Amniotic epithelial cell (primary cell): ENCODE measurements around the gene CCL4.
"Not testable (repeated sequence)": the region's sequence is repeated elsewhere in the genome, so short reads cannot be mapped to it uniquely, and the experiment has no call there.

Experiments
- DNase-seq: peaks from one replicate; pipeline ENCODE4 v3.0.0-alpha.2; 2010; ENCODE audit warnings: low read depth

Gene CCL4

DNA sequence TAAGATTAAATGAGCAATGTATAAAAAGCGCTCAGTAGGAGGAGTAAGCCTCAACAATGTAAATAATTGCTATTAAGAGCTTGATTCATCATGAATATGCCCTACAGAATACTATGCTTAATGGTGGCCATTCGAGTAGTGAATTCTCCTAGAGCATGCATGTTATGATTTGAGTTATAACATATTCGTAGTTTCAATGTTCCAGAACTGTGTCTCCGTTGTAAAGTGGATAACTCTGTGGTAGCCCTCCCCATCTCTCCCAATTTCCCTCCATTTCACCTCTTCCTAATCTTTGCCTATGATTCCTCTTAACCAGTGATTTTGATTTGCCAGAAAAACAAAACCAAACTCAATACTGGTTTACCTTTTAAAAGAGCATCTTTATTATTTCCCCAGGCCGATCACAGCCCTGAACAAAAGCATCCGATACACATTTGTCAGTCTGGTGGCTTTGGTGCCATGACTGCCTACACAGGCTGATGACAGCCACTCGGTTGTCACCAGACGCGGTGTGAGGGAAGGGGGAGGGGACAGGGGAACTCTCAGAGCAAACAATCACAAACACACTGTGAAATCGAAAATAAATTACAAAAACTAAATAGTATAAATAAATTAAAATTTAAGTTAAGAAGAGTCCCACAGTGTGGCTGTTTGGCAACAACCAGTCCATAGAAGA is 15.6 kb upstream of the CCL4 start:
- DNase-seq, result not testable (repeated sequence)

DNA sequence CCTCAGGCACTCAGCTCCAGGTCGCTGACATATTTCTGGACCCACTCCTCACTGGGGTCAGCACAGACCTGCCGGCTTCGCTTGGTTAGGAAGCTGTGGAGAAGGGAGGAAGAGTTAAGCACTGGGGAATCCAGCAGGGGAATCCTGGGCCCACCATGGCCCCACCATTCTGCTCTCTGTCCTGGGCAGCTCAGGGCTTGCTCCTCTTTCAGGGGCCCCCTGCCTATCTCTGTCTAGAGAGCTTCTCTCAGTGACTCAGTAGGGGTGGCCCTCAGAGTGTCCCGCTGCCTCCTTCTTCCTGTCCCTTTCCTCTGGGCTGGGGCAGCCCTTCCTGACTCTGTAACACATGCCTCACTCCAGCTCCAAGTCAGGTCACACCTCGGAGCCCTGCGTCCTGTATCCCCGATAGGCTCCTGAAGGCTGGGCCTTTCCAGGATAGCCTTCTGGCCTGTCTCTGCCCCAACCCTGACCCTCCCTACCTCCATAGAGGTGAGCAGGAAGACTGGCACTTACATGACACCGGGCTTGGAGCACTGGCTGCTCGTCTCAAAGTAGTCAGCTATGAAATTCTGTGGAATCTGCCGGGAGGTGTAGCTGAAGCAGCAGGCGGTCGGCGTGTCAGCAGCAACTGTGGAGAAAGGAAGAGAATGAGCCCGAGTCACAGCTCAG is 14.8 kb upstream of the CCL4 start:
- no peak for DNase-seq

DNA sequence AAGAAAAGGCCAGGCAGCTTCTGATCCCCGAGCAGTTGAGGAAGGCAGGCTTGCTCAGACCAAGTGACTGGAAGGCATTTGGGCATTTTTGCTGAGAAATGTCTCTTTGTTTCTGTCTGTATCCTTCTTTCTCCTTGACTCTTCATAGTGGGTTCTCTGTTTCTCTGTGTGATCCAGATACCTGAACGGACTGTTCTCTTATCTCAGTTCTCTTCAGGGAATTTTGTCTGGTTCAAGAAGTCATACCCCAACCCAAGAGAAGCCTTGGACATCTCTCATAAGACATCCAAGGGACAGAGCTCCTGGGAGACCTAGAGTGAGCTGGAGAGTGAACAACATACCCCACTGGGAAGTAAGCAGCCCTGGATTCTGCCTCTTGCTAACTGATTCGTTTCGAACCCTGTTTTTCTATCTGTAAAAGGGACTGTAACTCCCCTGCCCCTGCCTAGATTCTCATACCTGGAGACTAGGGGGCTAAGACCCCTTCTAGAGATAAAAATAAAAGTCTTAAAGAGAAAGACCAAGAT is 14.2 kb upstream of the CCL4 start:
- no peak for DNase-seq

DNA sequence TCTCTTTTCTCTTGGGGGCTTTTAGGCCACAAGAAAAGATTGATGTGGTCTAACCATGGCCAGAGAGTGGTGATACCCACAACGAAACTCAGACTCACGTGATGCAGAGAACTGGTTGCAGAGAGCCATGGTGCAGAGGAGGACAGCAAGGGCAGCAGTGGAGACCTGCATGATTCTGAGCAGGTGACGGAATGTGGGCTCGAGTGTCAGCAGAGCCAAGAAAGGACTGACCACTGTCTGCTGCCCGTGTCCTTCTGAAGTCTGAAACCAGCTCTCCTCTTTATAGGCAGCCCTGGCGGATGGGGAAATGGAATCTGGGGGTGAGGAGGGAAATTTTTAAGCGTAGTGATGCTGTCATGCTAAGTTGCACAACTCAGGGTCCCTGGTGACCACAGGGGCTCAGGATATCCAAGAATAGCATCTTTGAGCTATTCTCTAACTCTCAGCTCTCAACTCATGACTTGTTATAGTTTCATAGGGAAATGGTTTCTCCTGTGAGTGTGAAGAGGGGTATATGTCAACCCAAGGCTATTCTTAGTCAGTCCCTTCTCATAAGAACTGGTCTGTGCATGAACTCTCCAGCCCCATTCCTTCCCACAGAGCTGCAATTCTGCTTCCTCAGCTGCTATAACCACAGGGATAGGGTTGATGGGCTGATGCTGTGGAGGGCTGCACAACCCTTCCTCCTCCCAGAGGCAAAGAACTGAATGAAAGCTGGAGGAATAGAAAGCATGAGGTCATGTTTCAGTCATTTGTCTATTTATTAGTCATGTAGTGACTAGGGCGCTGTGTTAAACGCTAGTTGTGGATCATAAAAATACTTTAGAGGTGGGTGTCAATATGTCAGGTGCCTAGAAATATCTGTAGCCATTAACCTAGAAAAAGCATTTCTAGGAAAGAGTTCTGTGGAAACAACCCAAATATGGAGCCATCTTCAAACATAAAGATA is 13.5 kb upstream of the CCL4 start, which contains the start of gene CCL3:
Gene CCL3 (minus strand): TSS at position 256 of the 949 bp plus-strand sequence. CDS start 85 bp downstream, at position 171.
- DNase-seq, result no peak

DNA sequence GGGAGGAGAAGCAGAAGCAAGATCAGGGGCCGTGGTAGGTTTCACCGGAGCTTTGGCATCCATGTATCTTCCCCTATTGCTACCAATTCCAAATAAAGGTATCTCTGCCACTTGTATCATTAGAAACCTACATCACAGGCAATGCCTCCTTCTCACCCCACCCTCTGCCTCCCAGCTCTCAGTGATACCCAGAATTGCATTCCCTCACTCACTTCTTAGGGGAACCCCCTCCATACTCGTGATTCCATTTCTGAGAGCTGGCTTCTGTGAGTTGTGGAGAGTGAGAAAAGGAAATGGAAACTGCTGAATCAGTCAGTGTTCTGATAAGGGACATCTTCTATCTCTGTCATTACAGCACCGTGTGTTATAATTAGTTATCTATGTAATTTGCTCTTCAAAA is 11.4 kb upstream of the CCL4 start:
- no peak for DNase-seq

DNA sequence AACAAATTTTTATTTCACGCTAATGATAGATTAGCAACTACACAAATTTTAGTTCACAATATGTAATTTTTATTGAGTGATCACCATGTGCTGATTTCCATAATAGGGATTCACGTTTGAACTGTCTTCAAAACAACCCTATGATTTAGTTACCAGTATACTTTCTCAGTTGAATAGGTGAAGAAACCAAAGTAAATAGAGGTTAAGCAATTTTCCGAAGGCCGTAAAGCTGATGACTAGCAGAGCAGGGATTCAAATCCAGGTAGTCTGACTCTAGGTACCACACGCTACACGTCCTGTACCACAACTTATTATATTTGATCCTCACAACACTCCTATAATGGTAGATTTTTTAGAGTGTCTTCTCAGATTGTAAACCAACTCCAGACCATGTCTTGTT is 10.9 kb upstream of the CCL4 start:
- not testable (repeated sequence) for DNase-seq

DNA sequence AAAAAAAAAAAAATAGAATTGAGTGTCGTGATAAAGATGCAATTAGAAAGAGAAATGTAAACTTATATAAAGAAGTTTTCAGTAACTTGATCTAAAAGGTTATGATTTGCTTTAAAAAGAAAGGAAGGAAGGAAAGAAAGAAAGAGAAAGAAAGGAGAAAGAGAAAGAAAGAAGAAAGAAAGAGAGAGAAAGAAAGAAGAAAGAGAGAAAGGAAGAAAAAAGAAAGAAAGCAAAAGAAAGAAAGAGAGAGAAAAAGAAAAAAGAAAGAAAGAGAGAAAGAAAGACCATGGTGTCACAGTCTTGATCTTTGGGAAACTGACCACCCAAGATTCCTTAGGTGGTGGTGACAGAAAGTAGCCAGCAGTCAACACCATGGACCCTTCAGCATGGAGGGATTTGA is 9.4 kb upstream of the CCL4 start:
- no peak for DNase-seq

DNA sequence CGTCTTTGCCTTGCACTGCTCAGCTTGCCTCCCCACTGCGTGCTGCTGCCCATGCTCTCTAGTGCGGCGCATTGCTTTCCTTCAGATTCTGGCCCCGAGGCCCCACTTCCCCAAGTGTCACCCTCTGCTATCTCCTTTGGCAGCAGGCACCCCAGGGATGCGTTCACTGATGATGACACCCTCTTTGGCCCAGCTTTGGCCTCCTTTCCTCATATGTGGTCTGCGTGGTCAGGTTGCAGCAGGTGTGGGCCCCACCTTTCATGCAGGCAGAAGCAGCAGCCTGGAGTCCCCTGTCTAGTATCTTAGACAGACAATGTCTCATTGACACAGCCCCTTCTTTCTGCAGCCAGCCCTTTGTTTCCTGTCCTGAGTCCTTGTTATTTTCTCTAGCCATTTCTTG is 8.9 kb upstream of the CCL4 start:
- no peak for DNase-seq

DNA sequence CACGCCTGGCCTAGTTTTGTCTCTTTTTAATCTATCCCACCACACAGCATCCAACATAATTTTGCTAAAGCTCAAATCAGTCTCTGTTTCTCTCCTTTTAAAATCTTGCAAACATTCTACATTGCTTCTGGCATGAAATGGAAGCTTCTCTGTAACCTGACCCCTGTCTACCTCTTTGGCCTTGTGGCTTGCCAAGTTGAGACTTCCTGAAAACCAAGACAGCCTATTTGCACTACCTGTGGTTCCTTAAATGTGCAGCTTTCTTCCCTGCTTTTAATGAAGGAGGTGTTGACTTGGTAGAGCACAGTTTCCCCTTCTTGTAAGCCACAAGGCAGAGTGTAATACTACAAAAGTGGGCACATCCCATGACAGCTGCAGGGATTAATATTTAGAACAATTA is 7.6 kb upstream of the CCL4 start:
- no peak for DNase-seq

DNA sequence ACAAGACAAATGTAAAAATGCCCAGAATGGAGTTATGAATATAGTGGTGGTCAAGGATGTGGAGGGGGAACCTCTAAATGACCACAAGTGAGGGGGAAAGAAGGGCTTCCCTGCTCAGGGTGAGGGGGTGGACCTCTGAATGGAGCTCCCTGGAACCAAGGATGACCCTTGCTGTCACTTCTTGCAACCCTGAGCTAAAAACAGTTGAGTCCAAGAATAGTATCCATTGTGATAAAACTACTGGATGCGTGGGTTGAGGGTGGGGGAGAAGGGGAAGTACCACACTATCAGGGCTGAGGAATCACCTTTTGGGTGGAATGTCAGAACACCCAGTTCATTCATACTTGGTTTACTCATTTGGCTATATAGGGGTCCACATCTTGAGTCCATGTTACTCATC is 4.6 kb upstream of the CCL4 start:
- DNase-seq, result not testable (repeated sequence)

DNA sequence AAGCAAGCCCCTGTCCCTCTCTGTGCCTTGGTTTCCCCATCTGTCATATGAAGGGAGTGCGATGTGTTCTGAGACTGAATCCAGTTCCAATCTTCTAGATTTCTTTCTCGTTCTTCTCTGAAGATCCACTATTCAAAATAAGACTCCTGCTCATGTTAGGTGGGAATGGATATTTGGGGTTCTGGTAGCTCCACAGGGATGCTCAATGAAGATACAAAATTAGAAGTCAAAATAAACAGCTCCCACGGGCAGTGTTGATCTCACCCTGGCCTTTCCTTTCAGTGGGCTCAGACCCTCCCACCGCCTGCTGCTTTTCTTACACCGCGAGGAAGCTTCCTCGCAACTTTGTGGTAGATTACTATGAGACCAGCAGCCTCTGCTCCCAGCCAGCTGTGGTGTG is 619 bp downstream of the CCL4 start:
- not testable (repeated sequence) for DNase-seq

DNA sequence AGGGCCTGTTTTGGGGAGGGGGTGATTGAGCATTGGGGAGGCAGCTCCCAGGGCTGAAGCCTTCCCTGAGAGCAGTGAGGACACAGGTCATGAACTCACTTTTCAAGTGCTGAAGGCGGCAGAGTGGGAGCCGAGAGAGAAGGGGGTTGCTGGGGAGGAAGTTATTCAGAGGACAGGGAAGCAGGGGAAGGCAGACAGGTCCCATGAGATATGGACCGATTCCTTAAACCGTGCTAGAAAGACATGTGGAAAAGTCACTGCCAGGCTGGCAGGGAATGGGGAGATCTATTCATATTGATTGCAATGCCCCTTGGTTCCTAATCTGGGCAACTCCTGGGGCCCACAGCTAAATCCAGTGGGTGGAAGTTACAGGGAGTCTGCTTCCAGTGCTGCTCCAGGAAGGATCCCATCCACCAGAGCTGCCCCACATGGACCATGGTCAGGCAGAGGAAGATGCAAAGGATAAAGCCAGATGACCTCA is 1.1 kb downstream of the CCL4 start:
- no peak for DNase-seq

DNA sequence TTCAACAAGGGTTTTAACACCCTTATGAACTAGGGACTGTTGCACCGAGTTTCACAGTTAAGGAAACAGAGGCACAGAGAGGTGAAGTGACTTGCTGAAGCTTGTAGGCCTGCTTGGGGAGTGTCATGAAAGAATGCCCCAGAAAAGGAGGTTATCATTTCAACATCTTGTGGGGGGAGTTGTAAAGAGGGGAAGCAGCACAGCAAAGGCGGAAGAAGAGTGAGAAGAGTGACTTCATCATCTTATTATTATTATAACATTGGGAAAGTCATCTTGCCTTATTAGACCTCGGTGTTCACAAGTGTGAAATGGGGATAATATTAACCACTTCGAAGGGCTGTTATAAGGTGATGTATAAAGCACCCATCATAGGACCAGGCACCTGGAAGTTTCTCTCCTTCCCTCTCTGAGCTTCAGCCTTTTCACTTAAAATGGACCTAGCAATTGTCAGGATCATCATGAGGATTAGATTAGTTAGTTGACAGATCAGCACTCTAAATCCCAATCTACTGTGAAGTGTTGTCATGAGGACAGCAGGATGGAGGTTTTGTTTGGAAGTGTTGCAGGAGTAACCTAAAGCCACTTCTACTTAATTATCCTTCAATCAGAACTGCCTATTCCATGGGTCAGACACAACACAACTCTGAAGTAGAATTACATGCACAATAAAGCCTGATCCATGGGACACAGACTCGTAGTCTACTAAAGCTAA is 2.3 kb downstream of the CCL4 start:
- no peak for DNase-seq

DNA sequence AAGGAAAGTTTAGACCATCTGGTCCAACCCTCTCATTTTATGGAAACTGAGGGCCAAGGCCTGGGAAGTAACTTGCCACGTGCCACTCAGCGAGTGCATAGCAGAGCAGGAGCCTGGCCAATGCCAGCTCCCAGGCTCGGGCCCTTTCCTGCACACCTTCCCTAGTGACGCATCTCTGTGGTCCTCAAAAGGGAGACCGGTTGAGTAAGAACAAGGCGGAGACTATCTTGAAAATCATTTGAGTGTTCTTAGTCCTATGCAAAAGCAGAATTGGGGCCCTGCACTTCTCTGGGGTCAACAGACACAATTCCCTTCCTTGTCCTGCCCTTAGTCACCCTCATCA is 2.8 kb downstream of the CCL4 start:
- DNase-seq, result no peak

DNA sequence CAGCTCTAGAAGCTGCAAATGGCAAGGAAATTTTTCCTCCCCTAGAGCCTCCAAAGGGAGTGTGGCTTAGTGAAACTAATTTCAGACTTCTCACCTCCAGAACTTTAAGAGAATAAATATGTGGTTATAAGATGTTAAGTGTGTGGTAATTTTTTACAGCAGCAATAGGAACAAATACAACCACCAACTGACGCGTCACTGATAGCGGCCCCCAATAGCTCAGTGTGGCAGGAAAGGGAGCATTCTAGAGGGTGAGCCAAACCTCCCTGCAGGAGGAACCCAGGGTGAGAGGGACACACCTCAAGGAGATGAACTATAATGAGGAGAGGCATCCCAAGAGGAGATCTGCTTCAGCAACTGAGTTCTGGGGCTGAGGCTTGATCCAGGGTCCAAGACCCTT is 4.0 kb downstream of the CCL4 start:
- no peak for DNase-seq

DNA sequence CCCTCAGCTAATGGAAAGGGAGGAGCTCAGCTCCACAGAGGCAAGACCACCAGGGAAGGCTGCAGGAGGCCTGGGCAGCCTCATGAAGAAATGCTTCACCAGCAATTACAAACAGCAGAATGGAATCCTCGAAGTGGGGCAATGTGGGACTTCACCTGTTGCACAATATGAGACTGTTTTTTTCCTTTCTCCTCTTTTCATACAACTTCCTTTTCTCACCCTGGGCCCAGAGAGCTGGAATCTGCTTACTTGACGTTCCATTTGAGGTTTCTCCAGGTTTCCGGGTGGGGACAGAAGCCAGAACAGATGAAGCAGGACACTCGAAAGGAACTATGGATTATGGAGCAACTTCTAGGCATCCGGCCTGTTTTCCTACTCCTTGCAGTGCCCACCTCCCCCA is 4.6 kb downstream of the CCL4 start:
- DNase-seq, result peak; percentile 1

DNA sequence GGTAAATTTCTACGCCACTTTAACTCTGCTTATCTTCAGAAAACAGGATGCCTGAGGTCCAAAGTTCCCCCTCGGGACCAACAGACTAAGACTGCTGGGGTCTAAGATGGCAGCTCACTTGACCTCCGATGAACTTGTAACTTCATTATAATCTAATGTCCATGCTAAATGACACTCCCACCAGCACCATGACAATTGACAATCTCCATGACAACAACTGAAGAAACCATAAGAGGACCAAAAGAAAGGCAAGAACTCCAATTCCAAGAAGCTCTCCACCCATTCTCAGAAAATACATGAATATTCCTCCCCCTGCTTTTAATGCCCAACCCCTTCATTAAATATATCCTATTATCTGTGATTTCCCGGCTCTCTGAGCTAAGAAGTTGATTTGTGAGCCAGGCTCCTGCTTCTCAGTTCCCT is 7.5 kb downstream of the CCL4 start:
- DNase-seq, result no peak

DNA sequence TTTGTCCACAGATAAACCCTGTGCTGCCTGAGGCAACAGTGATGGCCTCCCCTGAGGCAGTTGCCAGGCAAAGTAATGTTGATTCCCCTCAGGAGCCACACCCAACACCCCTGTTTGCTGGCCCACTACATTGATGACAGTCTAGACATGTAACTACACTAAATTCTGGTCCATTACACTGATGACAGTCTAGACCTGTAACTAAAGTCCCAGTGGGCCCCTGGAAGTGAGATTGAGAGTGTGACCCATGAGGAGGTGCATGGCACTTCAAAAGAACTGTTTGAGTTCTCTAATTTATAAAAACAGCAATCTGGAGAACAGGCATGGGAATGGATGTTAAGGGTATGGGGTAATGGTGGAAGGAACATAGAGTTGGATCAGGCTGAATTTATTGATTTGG is 8.9 kb downstream of the CCL4 start:
- DNase-seq, result no peak

DNA sequence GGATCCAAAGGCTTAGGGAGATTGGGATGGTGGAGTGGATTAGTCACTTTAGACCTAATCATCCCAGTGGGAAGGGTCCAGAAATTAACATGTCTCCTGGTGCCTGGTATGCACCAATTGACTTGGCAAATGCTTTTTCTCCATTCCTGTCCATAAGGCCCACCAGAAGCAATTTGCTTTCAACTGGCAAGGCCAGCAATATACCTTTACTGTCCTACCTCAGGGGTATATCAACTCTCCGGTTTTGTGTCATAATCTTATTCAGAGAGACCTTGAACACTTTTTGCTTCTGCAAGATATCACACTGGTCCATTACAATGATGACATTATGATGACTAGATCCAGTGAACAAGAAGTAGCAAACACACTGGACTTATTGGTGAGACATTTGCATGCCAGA is 9.5 kb downstream of the CCL4 start:
- DNase-seq, result not testable (repeated sequence)

DNA sequence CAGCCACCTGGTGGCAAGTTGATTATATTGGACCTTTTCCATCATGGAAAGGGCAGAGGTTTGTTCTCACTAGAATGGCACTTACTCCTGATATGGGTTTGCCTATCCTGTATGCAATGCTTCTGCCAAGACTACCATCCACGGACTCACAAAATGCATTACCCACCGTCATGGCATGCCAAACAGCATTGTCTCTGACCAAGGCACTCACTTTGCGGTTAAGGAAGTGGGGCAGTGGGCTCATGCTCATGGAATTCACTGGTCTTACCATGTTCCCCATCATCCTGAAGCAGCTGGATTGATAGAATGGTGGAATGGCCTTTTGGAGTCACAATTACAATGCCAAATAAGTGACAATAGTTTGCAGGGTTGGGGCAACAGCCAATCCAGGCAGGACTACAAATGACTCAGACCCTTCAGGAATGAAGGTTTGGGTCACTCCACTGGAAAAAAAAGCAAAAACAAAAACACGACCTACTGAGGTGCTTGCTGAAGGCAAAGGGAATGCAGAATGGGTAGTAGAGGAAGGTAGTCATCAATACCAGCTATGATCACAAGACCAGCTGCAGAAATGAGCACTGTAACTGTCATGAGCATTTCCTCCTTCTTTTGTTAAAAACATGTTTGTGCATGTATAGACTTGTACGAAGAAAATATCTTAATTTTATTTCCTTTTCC is 11.5 kb downstream of the CCL4 start:
- not testable (repeated sequence) for DNase-seq

DNA sequence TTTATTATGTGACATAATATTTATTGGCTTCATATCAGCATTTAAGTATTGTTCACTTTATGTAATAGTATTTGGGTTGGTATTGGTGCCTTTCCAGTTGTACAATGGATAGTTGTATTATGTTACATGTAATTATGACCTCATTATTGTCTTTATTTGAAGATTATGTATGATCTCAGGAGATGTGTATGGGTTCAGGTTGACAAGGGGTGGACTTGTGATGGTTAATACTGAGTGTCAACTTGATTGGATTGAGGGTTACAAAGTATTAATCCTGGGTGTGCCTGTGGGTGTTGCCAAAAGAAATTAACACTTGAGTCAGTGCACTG is 12.0 kb downstream of the CCL4 start:
- not testable (repeated sequence) for DNase-seq
